ENCODE results near the gene PXMP4. TPM values are rescaled to one million over a fixed set of nuclear protein-coding genes. Genes with fewer than 3 reads are reported as not detected.

PXMP4 gene
- total and polyA plus RNA-seq, 9 of the 15 experiments (the other 6 are each of a cell fraction or from before 2014, with no cell fraction given) = 4.8 to 29.1 (median 6.8) TPM

GRCh38 chr20:33689973-33690372 lies 30.1 kb downstream of the PXMP4 start (continued):
- TF ChIP-seq, protein P1, sequence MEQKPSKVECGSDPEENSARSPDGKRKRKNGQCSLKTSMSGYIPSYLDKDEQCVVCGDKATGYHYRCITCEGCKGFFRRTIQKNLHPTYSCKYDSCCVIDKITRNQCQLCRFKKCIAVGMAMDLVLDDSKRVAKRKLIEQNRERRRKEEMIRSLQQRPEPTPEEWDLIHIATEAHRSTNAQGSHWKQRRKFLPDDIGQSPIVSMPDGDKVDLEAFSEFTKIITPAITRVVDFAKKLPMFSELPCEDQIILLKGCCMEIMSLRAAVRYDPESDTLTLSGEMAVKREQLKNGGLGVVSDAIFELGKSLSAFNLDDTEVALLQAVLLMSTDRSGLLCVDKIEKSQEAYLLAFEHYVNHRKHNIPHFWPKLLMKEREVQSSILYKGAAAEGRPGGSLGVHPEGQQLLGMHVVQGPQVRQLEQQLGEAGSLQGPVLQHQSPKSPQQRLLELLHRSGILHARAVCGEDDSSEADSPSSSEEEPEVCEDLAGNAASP (IDR thresholded peaks at IDR 0.05) = no peak
- TF ChIP-seq ZNF384 (IDR thresholded peaks at IDR 0.05; ENCODE audit: low read depth, low read length) = no peak
- no peak for TF ChIP-seq ZFPM2 (CRISPR knock-in tag; IDR thresholded peaks at IDR 0.05)
- TF ChIP-seq NFRKB (IDR thresholded peaks at IDR 0.05; ENCODE audit: low read depth) = no peak
- TF ChIP-seq ELF1 (tag; IDR thresholded peaks at IDR 0.05) = no peak
- TF ChIP-seq RFX5 (IDR thresholded peaks at IDR 0.05; ENCODE audit: low read depth, low read length) = no peak
- peak; percentile 79 for TF ChIP-seq CREM (IDR thresholded peaks at IDR 0.05; ENCODE audit: low read depth)
- TF ChIP-seq, protein P2, sequence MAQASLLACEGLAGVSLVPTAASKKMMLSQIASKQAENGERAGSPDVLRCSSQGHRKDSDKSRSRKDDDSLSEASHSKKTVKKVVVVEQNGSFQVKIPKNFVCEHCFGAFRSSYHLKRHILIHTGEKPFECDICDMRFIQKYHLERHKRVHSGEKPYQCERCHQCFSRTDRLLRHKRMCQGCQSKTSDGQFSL (CRISPR knock-in tag; IDR thresholded peaks at IDR 0.05) = no peak
- TF ChIP-seq, protein P2 (tag; IDR thresholded peaks at IDR 0.05) = no peak
- no peak for TF ChIP-seq TAF9B (IDR thresholded peaks at IDR 0.05; ENCODE audit: partially characterized antibody)
- no peak for TF ChIP-seq ZNF695 (CRISPR knock-in tag; IDR thresholded peaks at IDR 0.05)
- no peak for TF ChIP-seq KAT7 (CRISPR knock-in tag; IDR thresholded peaks at IDR 0.05; ENCODE audit: borderline replicate concordance)
- TF ChIP-seq ZEB2 (IDR thresholded peaks at IDR 0.05) = no peak
- peak; percentile 92 for TF ChIP-seq NCOR1 (IDR thresholded peaks at IDR 0.05)
- TF ChIP-seq LEF1 (IDR thresholded peaks at IDR 0.05) = peak; percentile 89
- peak; percentile 50; the same call in 1 of the 2 replicates for TF ChIP-seq RB1 (IDR thresholded peaks at IDR 0.05; ENCODE audit: low read depth)
- no peak for TF ChIP-seq ERF (CRISPR knock-in tag; IDR thresholded peaks at IDR 0.05)
- TF ChIP-seq HDGF (IDR thresholded peaks at IDR 0.05) = no peak
- TF ChIP-seq KLF13 (tag; IDR thresholded peaks at IDR 0.05; ENCODE audit: borderline replicate concordance, low read depth) = no peak
- TF ChIP-seq ZC3H8 (IDR thresholded peaks at IDR 0.05) = no peak
- TF ChIP-seq, protein P3, sequence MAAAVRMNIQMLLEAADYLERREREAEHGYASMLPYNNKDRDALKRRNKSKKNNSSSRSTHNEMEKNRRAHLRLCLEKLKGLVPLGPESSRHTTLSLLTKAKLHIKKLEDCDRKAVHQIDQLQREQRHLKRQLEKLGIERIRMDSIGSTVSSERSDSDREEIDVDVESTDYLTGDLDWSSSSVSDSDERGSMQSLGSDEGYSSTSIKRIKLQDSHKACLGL (CRISPR knock-in tag; IDR thresholded peaks at IDR 0.05; ENCODE audit: borderline replicate concordance, poor library complexity, severe bottlenecking) = no peak
- peak; percentile 49; the same call in 1 of the 2 replicates for TF ChIP-seq L3MBTL2 (IDR thresholded peaks at IDR 0.05)
- no peak for TF ChIP-seq POLR2AphosphoS2 (IDR thresholded peaks at IDR 0.05; ENCODE audit: low read length)
- TF ChIP-seq NR2C1 (IDR thresholded peaks at IDR 0.05) = peak; percentile 92
- TF ChIP-seq NR2C1 (tag; IDR thresholded peaks at IDR 0.05) = peak; percentile 95
- TF ChIP-seq, protein P4, sequence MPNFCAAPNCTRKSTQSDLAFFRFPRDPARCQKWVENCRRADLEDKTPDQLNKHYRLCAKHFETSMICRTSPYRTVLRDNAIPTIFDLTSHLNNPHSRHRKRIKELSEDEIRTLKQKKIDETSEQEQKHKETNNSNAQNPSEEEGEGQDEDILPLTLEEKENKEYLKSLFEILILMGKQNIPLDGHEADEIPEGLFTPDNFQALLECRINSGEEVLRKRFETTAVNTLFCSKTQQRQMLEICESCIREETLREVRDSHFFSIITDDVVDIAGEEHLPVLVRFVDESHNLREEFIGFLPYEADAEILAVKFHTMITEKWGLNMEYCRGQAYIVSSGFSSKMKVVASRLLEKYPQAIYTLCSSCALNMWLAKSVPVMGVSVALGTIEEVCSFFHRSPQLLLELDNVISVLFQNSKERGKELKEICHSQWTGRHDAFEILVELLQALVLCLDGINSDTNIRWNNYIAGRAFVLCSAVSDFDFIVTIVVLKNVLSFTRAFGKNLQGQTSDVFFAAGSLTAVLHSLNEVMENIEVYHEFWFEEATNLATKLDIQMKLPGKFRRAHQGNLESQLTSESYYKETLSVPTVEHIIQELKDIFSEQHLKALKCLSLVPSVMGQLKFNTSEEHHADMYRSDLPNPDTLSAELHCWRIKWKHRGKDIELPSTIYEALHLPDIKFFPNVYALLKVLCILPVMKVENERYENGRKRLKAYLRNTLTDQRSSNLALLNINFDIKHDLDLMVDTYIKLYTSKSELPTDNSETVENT (CRISPR knock-in tag; IDR thresholded peaks at IDR 0.05) = no peak
- TF ChIP-seq OTX1 (CRISPR knock-in tag; IDR thresholded peaks at IDR 0.05) = no peak
- TF ChIP-seq CXXC5 (CRISPR knock-in tag; IDR thresholded peaks at IDR 0.05) = peak; percentile 79
- no peak for TF ChIP-seq ZNF766 (CRISPR knock-in tag; conservative IDR thresholded peaks at IDR 0.05)
- TF ChIP-seq MTF1 (CRISPR knock-in tag; IDR thresholded peaks at IDR 0.05; ENCODE audit: borderline replicate concordance) = no peak
